SK-N-SH (cell line): ENCODE data around the gene RAB26.
"Not testable (repeated sequence)": the region's sequence is repeated elsewhere in the genome, so short reads cannot be mapped to it uniquely, and the experiment has no call there.

Source experiments
- CTCF ChIP-seq: fragments of 200-600 bp; sonication (generic); IDR thresholded peaks from 2 replicates; pipeline ENCODE4 v1.6.1; 2017; ENCODE audit warnings: antibody characterized with exemption, mild to moderate bottlenecking, moderate library complexity
- EP300 ChIP-seq, 2 experiments: IDR thresholded peaks; 2 replicates each; pipeline versions ENCODE4 v1.4.0 to v1.6.1; 2012; ENCODE audit warnings: borderline replicate concordance in 1 of 2, low read depth in 1 of 2, low read length in 1 of 2
- EZH2phosphoT487 ChIP-seq: fragments of 200-600 bp; sonication (generic); IDR thresholded peaks from 2 replicates; pipeline ENCODE4 v1.6.1; 2017; ENCODE audit warnings: low read depth, mixed run types, mild to moderate bottlenecking, antibody characterized with exemption, moderate library complexity, borderline replicate concordance
- MAX ChIP-seq: IDR thresholded peaks from 2 replicates; pipeline ENCODE4 v1.4.0; 2012; ENCODE audit warnings: low read depth
- NFIC ChIP-seq: IDR thresholded peaks from 2 replicates; pipeline ENCODE4 v1.4.0; 2012; ENCODE audit warnings: borderline replicate concordance
- RAD21 ChIP-seq: IDR thresholded peaks from 2 replicates; pipeline ENCODE4 v1.6.1; 2012; ENCODE audit warnings: mild to moderate bottlenecking, low read length
- SMC3 ChIP-seq: IDR thresholded peaks from 2 replicates; pipeline ENCODE4 v1.6.1; 2012; ENCODE audit warnings: low read depth, low read length, improper control_type of control experiment
- TCF12 ChIP-seq: IDR thresholded peaks from 2 replicates; pipeline ENCODE4 v1.4.0; 2012
- TEAD4 ChIP-seq: IDR thresholded peaks from 2 replicates; pipeline ENCODE4 v1.4.0; 2012; ENCODE audit warnings: mild to moderate bottlenecking, borderline replicate concordance; ENCODE audit not compliant: insufficient read depth
- USF1 ChIP-seq: IDR thresholded peaks from 2 replicates; pipeline ENCODE4 v1.4.0; 2012; ENCODE audit warnings: low read depth, borderline replicate concordance

- not testable (repeated sequence) for TF ChIP-seq EP300 (IDR thresholded peaks at IDR 0.05; ENCODE audit: borderline replicate concordance in 1 of 2, low read depth in 1 of 2, low read length in 1 of 2); MAX; CTCF; TEAD4; EZH2phosphoT487; SMC3; NFIC; TCF12; USF1; RAD21
Measured at GRCh38 chr16:2129251-2129650, 19.2 kb upstream of the RAB26 start.
